Measurements from ENCODE around the gene TTC28. TPM values are rescaled to one million over a fixed set of nuclear protein-coding genes. Genes with fewer than 3 reads are reported as not detected.

The TTC28 gene
- total RNA-seq, 2 donors from 2014 or later, result 0.40 to 1.9 TPM

GRCh38 chr22:27986459-27986858 lies 693.2 kb downstream of the TTC28 start:
- no peak overlapping the region for H3K4me3 Mint-ChIP-seq
- no peaks in the 10 kb centered on the region for H3K27me3 Mint-ChIP-seq
- no peak overlapping the region for H3K27ac Mint-ChIP-seq
- H3K36me3 Mint-ChIP-seq (ENCODE audit: low read depth), result peaks cover 4% of the 10 kb centered on the region
- peaks cover 5% of the 10 kb centered on the region for H3K4me1 Mint-ChIP-seq
- ATAC-seq, result no peak
- DNase-seq, result no peak
- no peaks in the 10 kb centered on the region for H3K9me3 ChIP-seq (ENCODE audit: control insufficient read depth, low read length, poor library complexity, severe bottlenecking)

GRCh38 chr22:27985323-27986275 lies 694.0 kb downstream of the TTC28 start:
- H3K27me3 Mint-ChIP-seq, result no peaks in the 10 kb centered on the region
- DNase-seq, result no peak
- H3K27ac Mint-ChIP-seq, result no peak overlapping the region
- no peaks in the 10 kb centered on the region for H3K9me3 ChIP-seq (ENCODE audit: control insufficient read depth, low read length, poor library complexity, severe bottlenecking)
- ATAC-seq, result no peak
- H3K4me1 Mint-ChIP-seq, result peaks cover 8% of the 10 kb centered on the region
- no peak overlapping the region for H3K4me3 Mint-ChIP-seq
- peaks cover 4% of the 10 kb centered on the region for H3K36me3 Mint-ChIP-seq (ENCODE audit: low read depth)

- H3K27ac Mint-ChIP-seq, result no peak overlapping the region
- H3K9me3 ChIP-seq (ENCODE audit: control insufficient read depth, low read length, poor library complexity, severe bottlenecking), result no peaks in the 10 kb centered on the region
- H3K4me3 Mint-ChIP-seq, result no peak overlapping the region
- no peak for DNase-seq
- no peak for ATAC-seq
- peaks cover 4% of the 10 kb centered on the region for H3K36me3 Mint-ChIP-seq (ENCODE audit: low read depth)
- H3K27me3 Mint-ChIP-seq, result no peaks in the 10 kb centered on the region
- peaks cover 8% of the 10 kb centered on the region for H3K4me1 Mint-ChIP-seq
These were observed 694.9 kb downstream of the TTC28 start for GRCh38 chr22:27984723-27985122.

GRCh38 chr22:27984001-27984695 lies 695.5 kb downstream of the TTC28 start:
- Mint-ChIP-seq H3K36me3 (ENCODE audit: low read depth) (peaks cover 4% of the 10 kb centered on the region), H3K4me3 (no peak overlapping the region), H3K27ac (no peak overlapping the region), H3K4me1 (peaks cover 8% of the 10 kb centered on the region), H3K27me3 (no peaks in the 10 kb centered on the region)
- DNase-seq (no peak), ATAC-seq (no peak)
- no peaks in the 10 kb centered on the region for H3K9me3 ChIP-seq (ENCODE audit: control insufficient read depth, low read length, poor library complexity, severe bottlenecking)

GRCh38 chr22:27983361-27983791 lies 696.3 kb downstream of the TTC28 start:
- Mint-ChIP-seq H3K36me3 (ENCODE audit: low read depth) (peaks cover 4% of the 10 kb centered on the region), H3K4me1 (peaks cover 8% of the 10 kb centered on the region), H3K27ac (no peak overlapping the region), H3K27me3 (no peaks in the 10 kb centered on the region), H3K4me3 (no peak overlapping the region)
- no peaks in the 10 kb centered on the region for H3K9me3 ChIP-seq (ENCODE audit: control insufficient read depth, low read length, poor library complexity, severe bottlenecking)
- no peak for ATAC-seq
- no peak for DNase-seq

- Mint-ChIP-seq H3K4me1 (peaks cover 8% of the 10 kb centered on the region), H3K36me3 (ENCODE audit: low read depth) (peaks cover 4% of the 10 kb centered on the region), H3K27me3 (no peaks in the 10 kb centered on the region), H3K27ac (no peak overlapping the region), H3K4me3 (no peak overlapping the region)
- no peak for DNase-seq
- no peaks in the 10 kb centered on the region for H3K9me3 ChIP-seq (ENCODE audit: control insufficient read depth, low read length, poor library complexity, severe bottlenecking)
- ATAC-seq, result no peak
These were observed 696.9 kb downstream of the TTC28 start for GRCh38 chr22:27982630-27983180.

GRCh38 chr22:27982106-27982505 lies 697.5 kb downstream of the TTC28 start:
- H3K4me3 Mint-ChIP-seq, result no peak overlapping the region
- no peak for DNase-seq
- H3K9me3 ChIP-seq (ENCODE audit: control insufficient read depth, low read length, poor library complexity, severe bottlenecking), result no peaks in the 10 kb centered on the region

GRCh38 chr22:27980424-27981148 lies 699.1 kb downstream of the TTC28 start:
- DNase-seq (no peak), ATAC-seq (no peak)
- Mint-ChIP-seq H3K27ac (no peak overlapping the region), H3K27me3 (no peaks in the 10 kb centered on the region), H3K4me3 (no peak overlapping the region), H3K36me3 (ENCODE audit: low read depth) (peaks cover 5% of the 10 kb centered on the region), H3K4me1 (peaks cover 10% of the 10 kb centered on the region)
- H3K9me3 ChIP-seq (ENCODE audit: control insufficient read depth, low read length, poor library complexity, severe bottlenecking), result no peaks in the 10 kb centered on the region

More at GRCh38 chr22:27982106-27982505, 697.5 kb downstream of the TTC28 start:
- no peak overlapping the region for H3K27ac Mint-ChIP-seq
- H3K36me3 Mint-ChIP-seq (ENCODE audit: low read depth), result peaks cover 4% of the 10 kb centered on the region
- ATAC-seq, result no peak
- peaks cover 8% of the 10 kb centered on the region for H3K4me1 Mint-ChIP-seq
- H3K27me3 Mint-ChIP-seq, result no peaks in the 10 kb centered on the region

GRCh38 chr22:27978802-27979201 lies 700.8 kb downstream of the TTC28 start:
- ATAC-seq (no peak), DNase-seq (no peak)
- H3K27me3 Mint-ChIP-seq, result no peaks in the 10 kb centered on the region
- H3K4me1 Mint-ChIP-seq, result peaks cover 6% of the 10 kb centered on the region
- no peaks in the 10 kb centered on the region for H3K9me3 ChIP-seq (ENCODE audit: control insufficient read depth, low read length, poor library complexity, severe bottlenecking)
- peaks cover 5% of the 10 kb centered on the region for H3K36me3 Mint-ChIP-seq (ENCODE audit: low read depth)
- H3K27ac Mint-ChIP-seq, result no peak overlapping the region
- no peak overlapping the region for H3K4me3 Mint-ChIP-seq

GRCh38 chr22:27978317-27978716 lies 701.3 kb downstream of the TTC28 start:
- H3K27ac Mint-ChIP-seq, result no peak overlapping the region
- no peaks in the 10 kb centered on the region for H3K9me3 ChIP-seq (ENCODE audit: control insufficient read depth, low read length, poor library complexity, severe bottlenecking)
- ATAC-seq (no peak), DNase-seq (no peak)
- peaks cover 6% of the 10 kb centered on the region for H3K4me1 Mint-ChIP-seq
- peaks cover 5% of the 10 kb centered on the region for H3K36me3 Mint-ChIP-seq (ENCODE audit: low read depth)
- no peak overlapping the region for H3K4me3 Mint-ChIP-seq
- H3K27me3 Mint-ChIP-seq, result no peaks in the 10 kb centered on the region

GRCh38 chr22:27976586-27976985 lies 703.1 kb downstream of the TTC28 start:
- Mint-ChIP-seq H3K4me3 (no peak overlapping the region), H3K36me3 (ENCODE audit: low read depth) (peaks cover 3% of the 10 kb centered on the region), H3K27ac (no peak overlapping the region), H3K27me3 (no peaks in the 10 kb centered on the region), H3K4me1 (peaks cover 6% of the 10 kb centered on the region)
- no peak for DNase-seq
- ATAC-seq, result no peak
- H3K9me3 ChIP-seq (ENCODE audit: control insufficient read depth, low read length, poor library complexity, severe bottlenecking), result no peaks in the 10 kb centered on the region

GRCh38 chr22:27975381-27976013 lies 704.1 kb downstream of the TTC28 start:
- ATAC-seq, result no peak
- Mint-ChIP-seq H3K4me3 (no peak overlapping the region), H3K27ac (no peak overlapping the region), H3K4me1 (peaks cover 3% of the 10 kb centered on the region), H3K27me3 (no peaks in the 10 kb centered on the region), H3K36me3 (ENCODE audit: low read depth) (peaks cover 3% of the 10 kb centered on the region)
- no peaks in the 10 kb centered on the region for H3K9me3 ChIP-seq (ENCODE audit: control insufficient read depth, low read length, poor library complexity, severe bottlenecking)
- DNase-seq, result no peak
